HepG2 (cell line): Measurements from ENCODE around the gene ZFP36. TPM values are rescaled to one million over a fixed set of nuclear protein-coding genes. Genes with fewer than 3 reads are reported as not detected.

Experiments
- ATAC-seq: fragments of 200-7000 bp; cut with Tn5 transposase; 3 replicates; pipeline ENCODE4 v1.9.1; 2020; ENCODE audit warnings: mild to moderate bottlenecking, moderate library complexity
- BruUV-seq: library from RNA; stranded (reverse); fragments of 400-500 nt; replicated peaks from 2 replicates; lab custom pipeline; 2021; lab: Mats Ljungman, UMichigan
- CTCF ChIA-PET: fragments of 300-600 bp; formaldehyde crosslinking; extraction: SDS; loops from one replicate; lab custom pipeline; 2021; ENCODE audit warnings: low total read pairs, inconsistent platforms, low intra/inter-chr PET ratio; lab: Yijun Ruan, JAX
- POLR2A ChIA-PET: fragments of 350-600 bp; sonication (Branson Sonifier 250); formaldehyde crosslinking; loops from one replicate; lab custom pipeline; 2020; ENCODE audit warnings: antibody characterized with exemption, inconsistent platforms; lab: Yijun Ruan, JAX
- DNase-seq: peaks from one replicate; pipeline ENCODE4 v3.0.0-alpha.2; 2015; ENCODE audit warnings: low spot score
- FAIRE-seq: peaks from 3 replicates; lab custom pipeline; 2011; peaks lifted over from hg19 to GRCh38; lab: Jason Lieb, UNC
- H2AFZ ChIP-seq: one replicate; pipeline ENCODE4 v1.6.1; 2011; ENCODE audit warnings: low read length, inconsistent platforms
- H3K27ac ChIP-seq: fragments of 300-600 bp; 3 replicates; pipeline ENCODE4 v1.8.0; 2011; ENCODE audit warnings: mixed run types, mild to moderate bottlenecking, mixed read lengths, low read length, inconsistent platforms; ENCODE audit not compliant: insufficient read depth; ENCODE audit errors: extremely low read length
- H3K27me3 ChIP-seq, 2 experiments: fragments of 200-600 bp in 1 of 2; 2 replicates in 1 of 2; 3 replicates in 1 of 2; pipeline versions ENCODE4 v1.6.0 to v1.8.0; 2011; ENCODE audit warnings: low read length in 2 of 2, mild to moderate bottlenecking in 2 of 2, moderate library complexity in 2 of 2, inconsistent platforms in 1 of 2; ENCODE audit not compliant: insufficient read depth in 2 of 2, control insufficient read depth in 1 of 2
- H3K36me3 ChIP-seq, 2 experiments: fragments of 200-600 bp in 1 of 2; replicated peaks in 1 of 2; 2 replicates in 1 of 2; 3 replicates in 1 of 2; pipeline versions ENCODE4 v1.5.1 to v1.8.0; 2011; ENCODE audit warnings: low read length in 2 of 2, inconsistent platforms in 1 of 2; ENCODE audit not compliant: insufficient read depth in 2 of 2, control insufficient read depth in 1 of 2
- H3K4me1 ChIP-seq: 2 replicates; pipeline ENCODE4 v1.5.1; 2012; ENCODE audit warnings: low read length, inconsistent platforms; ENCODE audit not compliant: insufficient read depth
- H3K4me2 ChIP-seq: 2 replicates; pipeline ENCODE4 v1.6.0; 2011; ENCODE audit warnings: low read depth, low read length, inconsistent platforms
- H3K4me3 ChIP-seq, 3 experiments: fragments of 200-600 bp in 1 of 3; sonication (generic), shearing (Covaris generic) in 1 of 3; replicated peaks in 1 of 3; 2 replicates each; pipeline ENCODE4 v1.5.1; 2011 to 2016; ENCODE audit warnings: low read length in 3 of 3, inconsistent platforms in 2 of 3, low read depth in 2 of 3, mild to moderate bottlenecking in 2 of 3, control low read depth in 1 of 3, mixed read lengths in 1 of 3; ENCODE audit not compliant: insufficient read depth in 1 of 3
- H3K79me2 ChIP-seq: one replicate; pipeline ENCODE4 v1.6.1; 2011; ENCODE audit warnings: low read length, inconsistent platforms; ENCODE audit not compliant: insufficient read depth
- H3K9ac ChIP-seq: 2 replicates; pipeline ENCODE4 v1.6.0; 2011; ENCODE audit warnings: mild to moderate bottlenecking, low read depth, low read length, inconsistent platforms; ENCODE audit not compliant: insufficient read depth
- H3K9me3 ChIP-seq: 2 replicates; pipeline ENCODE4 v1.5.1; 2012; ENCODE audit warnings: mild to moderate bottlenecking, low read length
- H4K20me1 ChIP-seq: 2 replicates; pipeline ENCODE4 v1.6.0; 2011; ENCODE audit warnings: inconsistent platforms, mild to moderate bottlenecking, low read length, moderate library complexity; ENCODE audit not compliant: insufficient read depth
- GABPA ChIP-seq, 2 experiments: IDR thresholded peaks; 2 replicates each; pipeline ENCODE4 v1.6.1; 2011 to 2016; ENCODE audit warnings: low read depth in 2 of 2, low read length in 1 of 2, missing biosample characterization in 1 of 2, missing genetic modification characterization in 1 of 2
- MAFK ChIP-seq, 2 experiments: IDR thresholded peaks in 1 of 2; conservative IDR thresholded peaks in 1 of 2; 2 replicates each; pipeline ENCODE4 v1.6.1; 2011; ENCODE audit warnings: improper control_type of control experiment in 2 of 2, low read length in 2 of 2
- NFE2L2 ChIP-seq: fragments of 150-350 bp; IDR thresholded peaks from 2 replicates; pipeline ENCODE4 v1.6.1; 2014; ENCODE audit warnings: low read length
- NR1H2 ChIP-seq: sonication (generic); formaldehyde crosslinking; IDR thresholded peaks from 2 replicates; pipeline ENCODE4 v1.8.1; 2022; ENCODE audit warnings: low read depth, missing genetic modification reagents, borderline replicate concordance
- POLR2A ChIP-seq, 2 experiments: IDR thresholded peaks; 2 replicates each; pipeline ENCODE4 v1.6.1; 2011; ENCODE audit warnings: low read depth in 2 of 2, low read length in 2 of 2, mild to moderate bottlenecking in 1 of 2, moderate library complexity in 1 of 2; ENCODE audit not compliant: insufficient read depth in 1 of 2
- TBX3 ChIP-seq: fragments of 450-650 bp; IDR thresholded peaks from 2 replicates; pipeline ENCODE4 v1.6.1; 2017; ENCODE audit warnings: antibody characterized with exemption, mild to moderate bottlenecking, inconsistent platforms, borderline replicate concordance
- ZNF496 ChIP-seq: sonication (generic); formaldehyde crosslinking; IDR thresholded peaks from 2 replicates; pipeline ENCODE4 v1.8.1; 2023; ENCODE audit warnings: mild to moderate bottlenecking, moderate library complexity, missing genetic modification reagents; ENCODE audit not compliant: insufficient replicate concordance
- ZSCAN22 ChIP-seq: sonication (generic); formaldehyde crosslinking; IDR thresholded peaks from 2 replicates; pipeline ENCODE4 v1.4.0; 2020; ENCODE audit warnings: mild to moderate bottlenecking, missing genetic modification reagents
- WGBS: methylation state at CpG from one replicate; pipeline ENCODE4 v1.1.6; 2017; ENCODE audit warnings: low lambda C conversion rate; 5-methylcytosine and 5-hydroxymethylcytosine counted together
- in situ Hi-C: cut with HindIII; loops from 2 replicates; pipeline ENCODE4 v1.10.0; 2017; ENCODE audit warnings: low pct_unique_long_range_greater_than_20kb; ENCODE audit not compliant: extremely low pct_ligation_motif_present
- intact Hi-C: fragments of 100-400 bp; cut with micrococcal nuclease; formaldehyde crosslinking; loops from one replicate; pipeline ENCODE4 v1.10.0; 2022; ENCODE audit not compliant: unreplicated experiment
- polyA plus RNA-seq, 8 experiments: library from polyadenylated mRNA; depleted of rRNA in 3 of 8; stranded (reverse) in 7 of 8; unstranded in 1 of 8; fragments of >200 nt; fragmentation: Illumina TruSeq in 4 of 8; extraction: Trizol in 4 of 8; gene quantifications; 2 replicates each; pipeline versions ENCODE4 v1.2.1 to v1.2.3, GENCODE V29; 2011 to 2016; ENCODE audit warnings: low read depth in 4 of 8, missing spikeins in 1 of 8, mixed read lengths in 1 of 8; ENCODE audit not compliant: insufficient read depth in 1 of 8
- total RNA-seq, 5 experiments: library from RNA; depleted of rRNA; stranded (reverse); fragments of >200 nt; fragmentation: Illumina TruSeq; extraction: Trizol; gene quantifications; 2 replicates each; pipeline ENCODE4 v1.2.3, GENCODE V29; 2016; ENCODE audit warnings: low read depth in 1 of 5
- TF ChIP-seq, protein P1 (sequence below): sonication (generic); formaldehyde crosslinking; IDR thresholded peaks from 2 replicates; pipeline ENCODE4 v1.4.0; 2020; ENCODE audit warnings: missing genetic modification reagents

Gene ZFP36
- total and polyA plus RNA-seq, 2 of the 13 experiments (the other 11 are each of a cell fraction or from before 2014, with no cell fraction given): 1.4 to 1.7 TPM

DNA sequence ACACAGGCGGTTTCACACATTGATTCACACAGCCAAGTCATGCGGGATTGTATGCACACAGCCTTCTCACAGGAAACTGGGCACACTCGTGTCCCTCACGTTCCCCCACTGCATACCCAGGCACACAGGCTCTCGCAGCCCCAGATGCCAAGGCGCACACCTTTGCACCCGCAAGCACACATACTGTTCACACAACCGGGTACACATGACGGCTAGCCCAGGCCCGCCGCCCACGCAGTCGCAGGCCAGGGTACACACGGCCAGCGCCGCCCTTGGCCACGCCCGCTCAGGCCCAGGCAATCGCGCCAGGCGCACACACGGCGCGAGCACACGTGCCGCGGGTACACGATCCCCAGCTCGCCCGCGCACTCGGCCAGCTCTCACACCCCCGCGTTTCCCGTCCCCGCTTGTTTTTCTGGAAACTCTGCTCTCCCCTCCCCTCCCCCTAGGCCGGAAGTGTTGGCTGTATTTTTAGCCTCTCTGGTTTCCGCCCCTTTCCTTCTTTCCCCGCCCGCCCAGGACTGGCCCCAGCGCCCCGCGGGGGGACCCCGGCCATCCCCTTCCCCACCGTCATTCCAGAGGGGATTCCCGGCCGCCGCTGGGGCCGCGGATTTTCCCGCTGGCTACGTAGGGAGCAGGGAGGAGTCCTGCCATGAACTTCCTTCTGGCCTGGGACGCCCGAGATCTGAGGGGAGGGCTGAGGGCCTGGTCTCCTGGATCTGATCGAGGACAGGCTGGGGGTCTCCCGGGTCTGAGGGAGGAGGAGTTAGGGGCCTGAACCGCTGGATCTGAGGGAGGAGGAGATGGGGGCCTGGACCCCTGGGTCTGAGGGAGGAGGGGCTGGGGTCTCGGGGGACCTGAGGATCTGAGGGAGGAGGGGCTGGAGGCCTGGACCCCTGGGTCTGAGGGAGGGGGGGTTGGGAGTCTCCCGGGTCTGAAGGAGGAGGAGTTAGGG, 4.0 kb upstream of the ZFP36 start (continued):
- TF ChIP-seq GABPA (IDR thresholded peaks at IDR 0.05; ENCODE audit: low read depth, low read length) (no peak), GABPA (CRISPR knock-in tag; IDR thresholded peaks at IDR 0.05; ENCODE audit: low read depth) (no peak), TBX3 (peak; percentile 7; the same call in 1 of the 2 replicates), NR1H2 (CRISPR knock-in tag) (0 out of 2 replicates have a peak, but pooled peaks have one; percentile 7)

DNA sequence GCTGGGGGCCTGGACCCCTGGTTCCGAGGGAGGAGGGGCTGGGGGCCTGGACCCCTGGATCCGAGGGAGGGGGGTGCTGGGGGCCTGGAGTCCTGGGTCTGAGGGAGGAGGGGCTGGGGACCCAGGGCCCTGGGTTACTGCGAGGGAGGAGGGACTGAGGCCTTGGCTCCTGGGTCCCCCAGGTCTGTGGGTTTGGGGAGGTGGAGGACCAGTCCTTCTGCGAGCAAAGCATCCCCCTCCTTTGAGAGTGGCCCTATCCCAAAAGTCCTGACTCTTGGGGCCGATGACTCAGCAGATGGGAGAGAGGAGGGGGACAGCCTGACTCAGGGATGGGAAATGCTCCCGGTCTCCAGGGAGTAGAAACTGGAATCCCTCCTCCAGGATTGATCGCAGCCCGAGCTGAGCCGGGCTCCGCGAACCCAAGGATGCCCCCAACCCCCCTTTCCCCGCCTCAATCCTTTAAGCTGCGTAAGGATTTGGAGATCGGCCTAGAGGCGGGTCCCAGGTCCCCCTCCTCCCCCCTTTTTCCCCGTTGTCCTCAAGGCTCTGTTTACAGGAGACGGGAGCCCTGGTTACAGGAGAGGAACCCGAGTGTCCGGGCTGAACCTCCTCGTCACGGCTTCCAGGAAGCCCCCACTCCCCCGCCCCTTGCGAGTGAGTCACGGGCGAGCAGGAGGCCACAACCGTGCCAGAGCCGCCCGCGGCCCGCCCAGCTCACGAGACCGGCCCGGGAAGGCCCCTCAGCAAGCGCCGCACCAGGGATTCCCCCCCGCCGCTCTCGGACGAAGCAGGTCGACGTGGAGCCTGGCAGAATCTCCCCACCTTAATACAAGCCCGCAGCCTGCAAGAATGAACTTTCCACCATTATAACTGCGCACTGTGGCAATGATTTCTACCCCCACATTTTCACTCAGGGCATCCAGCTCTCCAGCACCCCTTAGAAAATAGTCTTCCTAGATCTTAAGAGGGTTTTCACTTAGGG, 3.0 kb upstream of the ZFP36 start:
- no peak overlapping the region for H2AFZ ChIP-seq
- no TSS peak for BruUV-seq

More for the DNA sequence above, 3.0 kb upstream of the ZFP36 start:
- no peaks in the 10 kb centered on the region; a peak in 1 of 5 replicates for H3K27me3 ChIP-seq
- FAIRE-seq (no peak), ATAC-seq (no peak)
- POLR2A ChIA-PET: interaction anchor here (5.8 kb wide), 1 partner anchor 12 kb away, joined by 43 read pairs; the partner anchor contains the start of genes MED29 and PAF1
- TF ChIP-seq MAFK (conservative IDR thresholded peaks at IDR 0.05 in 1 of 2, IDR thresholded peaks at IDR 0.05 in 1 of 2; ENCODE audit: low read length in 2 of 2) (peak; percentile 20 to 36; a peak in 3 of 4 replicates), POLR2A (IDR thresholded peaks at IDR 0.05; ENCODE audit: insufficient read depth in 1 of 2, low read depth in 2 of 2, low read length in 2 of 2) (no peak), NFE2L2 (peak; percentile 55; the same call in 1 of the 2 replicates), ZSCAN22 (CRISPR knock-in tag) (no peak), ZNF496 (CRISPR knock-in tag) (no peak)
- TF ChIP-seq, protein P1, sequence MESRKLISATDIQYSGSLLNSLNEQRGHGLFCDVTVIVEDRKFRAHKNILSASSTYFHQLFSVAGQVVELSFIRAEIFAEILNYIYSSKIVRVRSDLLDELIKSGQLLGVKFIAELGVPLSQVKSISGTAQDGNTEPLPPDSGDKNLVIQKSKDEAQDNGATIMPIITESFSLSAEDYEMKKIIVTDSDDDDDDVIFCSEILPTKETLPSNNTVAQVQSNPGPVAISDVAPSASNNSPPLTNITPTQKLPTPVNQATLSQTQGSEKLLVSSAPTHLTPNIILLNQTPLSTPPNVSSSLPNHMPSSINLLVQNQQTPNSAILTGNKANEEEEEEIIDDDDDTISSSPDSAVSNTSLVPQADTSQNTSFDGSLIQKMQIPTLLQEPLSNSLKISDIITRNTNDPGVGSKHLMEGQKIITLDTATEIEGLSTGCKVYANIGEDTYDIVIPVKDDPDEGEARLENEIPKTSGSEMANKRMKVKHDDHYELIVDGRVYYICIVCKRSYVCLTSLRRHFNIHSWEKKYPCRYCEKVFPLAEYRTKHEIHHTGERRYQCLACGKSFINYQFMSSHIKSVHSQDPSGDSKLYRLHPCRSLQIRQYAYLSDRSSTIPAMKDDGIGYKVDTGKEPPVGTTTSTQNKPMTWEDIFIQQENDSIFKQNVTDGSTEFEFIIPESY: peak; percentile 9; the same call in 1 of the 2 replicates
- TF ChIP-seq, all 625 proteins: peak for 3
- 0 out of 2 replicates have a peak overlapping the region, but pooled peaks have one; percentile 24 for H3K9ac ChIP-seq
- in situ Hi-C loops: no loop called here
- H4K20me1 ChIP-seq: peaks cover 17% of the 10 kb centered on the region; the same call in 1 of the 2 replicates
- H3K36me3 ChIP-seq: peaks cover 0 to 3% of the 10 kb centered on the region in 2 experiments; a peak in 1 of 5 replicates
- H3K27ac ChIP-seq: peak overlapping the region; percentile 98
- CTCF ChIA-PET: no interaction called here
- peaks cover 68% of the 10 kb centered on the region for H3K4me1 ChIP-seq
- no peaks in the 10 kb centered on the region for H3K9me3 ChIP-seq
- H3K4me3 ChIP-seq: no peak overlapping the region
- DNase-seq: no peak
- 92% methylated on average over 29 of the region's 43 CpGs for WGBS
- H3K79me2 ChIP-seq: peaks cover 19% of the 10 kb centered on the region
- H3K4me2 ChIP-seq: no peak overlapping the region
- intact Hi-C loops: loop anchor here (5.0 kb wide), 1 partner anchor 1039 kb away; the partner anchor contains the start of gene SERTAD3
